ENCODE data around the gene CMTR1. TPM values are rescaled to one million over a fixed set of nuclear protein-coding genes. Genes with fewer than 3 reads are reported as not detected.

Gene CMTR1
- total RNA-seq, 1 experiment from 2014 or later, result 37.7 TPM

GRCh38 chr6:37483917-37484785, 51.1 kb downstream of the CMTR1 start:
- BruUV-seq (replicated peaks), result no TSS peak
- POLR2A ChIA-PET, result no interaction called here
- CTCF ChIA-PET, result interaction anchor here (0.5 to 1.4 kb wide), 5 partner anchors 30 to 528 kb away, joined by 3 to 19 read pairs (median 6); no protein-coding TSS in a partner anchor
- H3K4me3 ChIP-seq (ENCODE audit: low read depth in 2 of 2, low read length in 2 of 2), result no peak overlapping the region
- ATAC-seq (peak; percentile 87), DNase-seq (ENCODE audit: low read depth, low spot score) (no peak)
- no peaks in the 10 kb centered on the region for H3K36me3 ChIP-seq (ENCODE audit: control insufficient read depth, insufficient read depth, low read length)
- intact Hi-C loops (cut with micrococcal nuclease; ENCODE audit: unreplicated experiment), result loop anchor here (2.0 to 5.0 kb wide), 2 partner anchors 83 to 208 kb away; no protein-coding TSS in a partner anchor
- no peaks in the 10 kb centered on the region for H3K27me3 ChIP-seq (ENCODE audit: control insufficient read depth, insufficient read depth, low read length)
- no peaks in the 10 kb centered on the region for H3K9me3 ChIP-seq (ENCODE audit: control insufficient read depth, insufficient read depth, low read depth, low read length)
- H3K4me1 ChIP-seq (ENCODE audit: control insufficient read depth, insufficient read depth, low read length), result peaks cover 15% of the 10 kb centered on the region
- peak overlapping the region; percentile 83 for H3K27ac ChIP-seq (ENCODE audit: low read length)
- TF ChIP-seq POLR2AphosphoS5 (IDR thresholded peaks at IDR 0.05; ENCODE audit: low read depth, low read length) (no peak), SIN3A (IDR thresholded peaks at IDR 0.05; ENCODE audit: borderline replicate concordance, insufficient read depth, low read depth, low read length) (no peak), REST (IDR thresholded peaks at IDR 0.05; ENCODE audit: insufficient read depth in 1 of 2, low read depth in 2 of 2, low read length in 1 of 2) (0 out of 4 replicates have a peak, but pooled peaks of 1 of the 2 experiments have one; percentile 45)
- TF ChIP-seq, protein P1, sequence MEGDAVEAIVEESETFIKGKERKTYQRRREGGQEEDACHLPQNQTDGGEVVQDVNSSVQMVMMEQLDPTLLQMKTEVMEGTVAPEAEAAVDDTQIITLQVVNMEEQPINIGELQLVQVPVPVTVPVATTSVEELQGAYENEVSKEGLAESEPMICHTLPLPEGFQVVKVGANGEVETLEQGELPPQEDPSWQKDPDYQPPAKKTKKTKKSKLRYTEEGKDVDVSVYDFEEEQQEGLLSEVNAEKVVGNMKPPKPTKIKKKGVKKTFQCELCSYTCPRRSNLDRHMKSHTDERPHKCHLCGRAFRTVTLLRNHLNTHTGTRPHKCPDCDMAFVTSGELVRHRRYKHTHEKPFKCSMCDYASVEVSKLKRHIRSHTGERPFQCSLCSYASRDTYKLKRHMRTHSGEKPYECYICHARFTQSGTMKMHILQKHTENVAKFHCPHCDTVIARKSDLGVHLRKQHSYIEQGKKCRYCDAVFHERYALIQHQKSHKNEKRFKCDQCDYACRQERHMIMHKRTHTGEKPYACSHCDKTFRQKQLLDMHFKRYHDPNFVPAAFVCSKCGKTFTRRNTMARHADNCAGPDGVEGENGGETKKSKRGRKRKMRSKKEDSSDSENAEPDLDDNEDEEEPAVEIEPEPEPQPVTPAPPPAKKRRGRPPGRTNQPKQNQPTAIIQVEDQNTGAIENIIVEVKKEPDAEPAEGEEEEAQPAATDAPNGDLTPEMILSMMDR (IDR thresholded peaks at IDR 0.05), result peak; percentile 96
- in situ Hi-C loops (cut with HindIII; ENCODE audit: low pct_unique_long_range_greater_than_20kb, low sequenced_read_pairs), result no loop called here

DNA sequence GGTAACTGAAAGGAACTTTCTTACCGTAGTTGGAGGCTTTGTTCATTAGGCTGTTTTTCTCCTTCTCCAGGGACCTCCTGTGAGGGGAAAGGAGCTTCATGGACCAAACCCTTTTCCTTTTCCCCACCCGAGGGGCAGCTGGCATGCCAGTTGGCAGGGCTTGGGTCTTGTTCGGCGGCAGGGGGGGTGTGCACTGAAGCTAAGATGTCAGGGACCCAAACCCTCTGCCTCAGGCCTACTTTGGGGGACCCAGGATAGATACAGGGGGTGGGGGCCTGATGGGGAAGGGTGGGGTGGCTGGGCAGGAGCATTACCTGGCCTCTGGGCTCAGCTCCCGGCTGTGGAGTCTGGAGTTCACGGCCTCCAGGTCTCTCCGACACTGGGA, 51.8 kb downstream of the CMTR1 start:
- no peaks in the 10 kb centered on the region for H3K27me3 ChIP-seq (ENCODE audit: control insufficient read depth, insufficient read depth, low read length)
- H3K27ac ChIP-seq (ENCODE audit: low read length), result peak overlapping the region; percentile 83
- H3K9me3 ChIP-seq (ENCODE audit: control insufficient read depth, insufficient read depth, low read depth, low read length), result no peaks in the 10 kb centered on the region
- ChIA-PET POLR2A (no interaction called here), CTCF (interaction anchor here (0.5 to 1.4 kb wide), 6 partner anchors 15 to 527 kb away, joined by 3 to 19 read pairs (median 6); partner anchors contain the start of gene CCDC167)
- peaks cover 21% of the 10 kb centered on the region for H3K4me1 ChIP-seq (ENCODE audit: control insufficient read depth, insufficient read depth, low read length)
- DNase-seq (ENCODE audit: low read depth, low spot score), result no peak
- no peaks in the 10 kb centered on the region for H3K36me3 ChIP-seq (ENCODE audit: control insufficient read depth, insufficient read depth, low read length)
- no peak overlapping the region for H3K4me3 ChIP-seq (ENCODE audit: low read depth in 2 of 2, low read length in 2 of 2)
- in situ Hi-C loops (cut with HindIII; ENCODE audit: low pct_unique_long_range_greater_than_20kb, low sequenced_read_pairs), result no loop called here
- ATAC-seq, result no peak
- intact Hi-C loops (cut with micrococcal nuclease; ENCODE audit: unreplicated experiment), result loop anchor here (2.0 to 5.0 kb wide), 2 partner anchors 82 to 208 kb away; no protein-coding TSS in a partner anchor
- TF ChIP-seq SIN3A (IDR thresholded peaks at IDR 0.05; ENCODE audit: borderline replicate concordance, insufficient read depth, low read depth, low read length), result no peak
- no peak for TF ChIP-seq REST (IDR thresholded peaks at IDR 0.05; ENCODE audit: insufficient read depth in 1 of 2, low read depth in 2 of 2, low read length in 1 of 2)
- TF ChIP-seq, protein P1 (IDR thresholded peaks at IDR 0.05), result no peak
- no peak for TF ChIP-seq TCF7L2 (IDR thresholded peaks at IDR 0.05; ENCODE audit: low read depth, low read length)
- no peak for TF ChIP-seq POLR2AphosphoS5 (IDR thresholded peaks at IDR 0.05; ENCODE audit: low read depth, low read length)
- no TSS peak for BruUV-seq (replicated peaks)

Measured in Panc1 (cell line).